GM18870 (cell line): ENCODE measurements around the gene PKIB.

Source experiments
- ATAC-seq: cut with Tn5 transposase; IDR thresholded peaks from one replicate; pipeline ENCODE4 v1.9.1; 2021; ENCODE audit warnings: moderate library complexity; ENCODE audit not compliant: unreplicated experiment

The PKIB gene

DNA sequence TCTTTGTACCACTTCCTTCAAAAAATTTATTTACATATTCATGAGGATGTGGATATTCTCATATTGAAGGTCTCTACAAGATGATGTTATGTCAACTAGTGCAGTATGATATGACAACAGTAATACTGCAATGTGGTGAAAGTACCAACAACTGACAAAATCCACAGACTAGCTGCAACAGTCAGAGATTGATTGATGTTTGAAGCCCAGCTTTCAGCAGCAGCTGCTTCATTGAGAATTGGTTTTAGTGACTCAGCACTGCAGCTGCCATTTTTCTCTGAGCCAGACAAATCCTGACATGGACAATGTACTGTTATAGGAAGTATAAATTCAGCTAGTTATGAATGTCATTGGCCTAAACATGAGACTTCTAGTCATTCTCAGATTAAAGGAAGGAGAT lies 53.8 kb downstream of the PKIB start:
- no peak for ATAC-seq

GRCh38 chr6:122665929-122666328 lies 55.7 kb downstream of the PKIB start:
- ATAC-seq = no peak

- ATAC-seq = no peak
Measured at GRCh38 chr6:122666418-122666817, 56.2 kb downstream of the PKIB start.

GRCh38 chr6:122669418-122669817 lies 59.2 kb downstream of the PKIB start:
- ATAC-seq = no peak

- ATAC-seq = no peak
Measured at GRCh38 chr6:122669868-122670267, 59.7 kb downstream of the PKIB start.

DNA sequence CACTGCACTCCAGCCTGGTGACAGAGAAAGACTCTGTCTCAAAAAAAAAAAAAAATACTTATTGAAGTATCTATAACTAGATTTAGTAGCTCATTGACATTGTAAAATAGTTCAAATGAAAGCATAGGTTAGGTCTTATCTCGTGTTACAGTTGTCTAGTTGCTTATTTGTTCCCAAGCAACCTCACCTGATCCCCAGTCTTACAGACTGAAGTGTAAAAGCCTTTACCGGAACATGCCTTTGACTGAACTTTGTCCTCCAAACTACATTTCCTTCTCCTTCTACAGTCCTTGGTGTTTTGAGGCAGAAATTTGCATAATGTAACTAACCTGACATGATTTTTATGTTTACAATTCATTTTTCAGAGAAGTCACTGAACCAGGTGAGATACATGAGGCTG lies 61.0 kb downstream of the PKIB start:
- ATAC-seq = no peak

GRCh38 chr6:122673343-122673961 lies 63.2 kb downstream of the PKIB start:
- ATAC-seq = no peak

DNA sequence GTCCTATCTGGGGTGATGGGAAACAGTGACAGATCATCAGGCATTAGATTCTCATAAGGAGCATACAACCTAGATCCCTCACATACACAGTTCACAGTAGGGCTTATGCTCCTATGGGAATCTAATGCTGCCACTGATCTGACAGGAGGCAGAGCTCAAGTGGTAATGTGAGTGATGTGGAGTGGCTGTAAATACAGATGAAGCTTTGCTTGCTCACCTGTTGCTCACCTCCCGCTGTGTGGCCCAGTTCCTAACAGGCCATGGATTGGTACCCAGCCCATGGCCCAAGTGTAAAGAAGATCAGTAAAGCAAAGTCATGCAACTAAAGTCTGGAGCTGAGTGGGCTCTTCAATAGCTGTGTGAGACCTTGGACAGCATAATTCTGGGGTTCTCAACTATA lies 65.9 kb downstream of the PKIB start:
- ATAC-seq = no peak

DNA sequence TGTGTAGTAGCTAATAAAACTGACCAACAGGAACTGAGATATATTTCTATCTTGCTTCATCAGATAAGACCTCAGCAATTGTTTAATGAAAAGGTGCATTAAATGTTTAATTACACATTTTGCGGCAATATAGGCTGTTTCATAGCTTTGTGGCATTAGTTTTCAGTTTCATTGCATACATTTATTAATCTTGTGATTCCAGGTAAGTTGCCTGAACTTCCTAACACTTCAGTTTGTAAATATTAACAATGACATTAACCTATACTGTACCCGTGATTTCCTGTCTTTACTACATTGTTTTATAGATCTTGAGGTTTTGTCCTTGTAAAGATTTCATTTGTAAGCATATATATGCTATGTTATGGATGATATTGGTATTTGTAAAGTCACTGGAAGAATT lies 66.5 kb downstream of the PKIB start:
- no peak for ATAC-seq

DNA sequence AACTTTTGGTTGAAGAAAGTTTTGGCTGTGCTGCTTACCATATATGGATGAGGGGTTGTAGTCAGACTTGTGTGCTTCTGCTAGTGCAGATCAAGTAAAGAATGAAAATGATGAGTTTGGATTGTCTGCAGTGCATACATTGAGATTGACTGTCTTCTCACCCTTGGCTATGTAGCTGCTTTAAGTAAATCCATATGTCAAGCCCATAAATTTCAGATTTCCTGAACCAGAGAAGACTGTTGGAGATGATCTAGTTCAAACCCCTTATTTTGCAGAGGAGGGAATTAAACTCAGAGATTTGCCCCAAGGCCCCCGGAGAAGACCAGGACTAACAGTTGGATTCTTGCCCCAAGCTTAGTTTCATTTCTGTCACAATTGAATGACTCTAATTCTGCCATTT lies 67.2 kb downstream of the PKIB start:
- no peak for ATAC-seq

GRCh38 chr6:122678841-122679240 lies 68.6 kb downstream of the PKIB start:
- ATAC-seq = no peak

DNA sequence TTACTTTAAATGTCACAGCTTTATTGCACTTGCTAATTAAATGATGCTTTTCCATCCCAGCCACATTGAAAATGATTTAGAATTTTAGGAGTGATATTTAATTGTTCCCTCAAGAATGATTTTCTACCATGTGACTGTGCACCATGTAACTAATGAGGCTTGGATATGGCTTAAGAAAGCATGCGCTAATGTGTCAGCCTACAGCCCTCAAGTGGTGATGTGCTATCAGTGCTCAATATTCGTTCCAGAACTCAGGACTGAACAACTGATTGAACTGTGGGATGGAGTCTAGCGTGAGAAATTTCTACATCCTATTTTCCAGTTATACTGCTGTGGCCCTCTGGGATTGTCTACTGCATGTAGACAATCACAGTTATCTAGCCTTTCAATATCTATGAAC lies 71.5 kb downstream of the PKIB start:
- no peak for ATAC-seq

DNA sequence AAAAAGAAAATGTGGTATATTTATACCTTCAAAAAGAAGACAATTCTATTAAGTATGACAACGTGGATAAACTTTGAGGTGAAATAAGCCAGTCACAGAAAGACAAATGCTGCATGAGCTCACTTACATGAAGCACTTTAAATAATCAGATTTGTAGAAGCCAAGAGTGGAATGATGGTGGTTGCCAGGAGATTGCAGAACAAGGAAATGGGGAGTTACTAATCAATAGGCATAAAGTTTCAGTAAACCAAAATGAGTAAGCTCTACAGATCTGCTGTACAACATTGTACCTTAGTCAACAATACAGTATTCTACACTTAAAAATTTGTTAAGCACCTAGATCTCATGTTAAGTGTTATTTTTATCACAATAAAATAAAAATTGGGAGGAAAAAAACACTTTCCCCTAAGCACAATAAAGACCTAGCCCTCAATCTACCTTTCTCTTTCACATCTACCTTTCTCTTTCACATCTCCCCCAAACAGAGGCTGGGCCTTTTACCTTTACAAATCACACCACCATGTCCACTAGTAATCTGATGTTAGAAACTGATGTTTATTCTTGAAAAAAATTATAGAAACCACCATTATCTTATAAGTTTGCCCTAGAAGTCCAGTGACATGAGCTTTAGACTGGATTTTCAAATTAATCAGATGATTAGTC lies 73.9 kb downstream of the PKIB start:
- ATAC-seq = peak; percentile 62

DNA sequence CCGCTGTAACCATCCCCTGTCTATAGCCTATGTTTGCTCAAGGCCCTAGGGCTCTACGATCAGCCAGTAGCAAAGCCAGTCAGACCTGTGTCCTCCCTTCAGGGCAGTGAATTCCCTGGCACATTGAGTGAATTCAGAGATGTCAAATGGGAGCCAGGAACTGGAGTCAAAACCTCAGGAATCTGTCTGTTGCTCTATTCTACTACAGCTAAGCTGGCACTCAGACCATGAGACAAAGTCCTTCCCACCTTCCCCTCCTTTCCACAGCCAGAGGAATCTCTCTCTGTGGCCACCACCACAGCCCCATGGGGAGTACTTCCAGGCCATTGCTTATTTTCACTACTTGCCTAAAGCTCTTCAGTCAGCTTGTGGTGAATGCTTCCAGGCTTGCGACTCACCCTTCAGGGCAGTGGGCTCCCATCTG lies 82.0 kb downstream of the PKIB start:
- no peak for ATAC-seq

GRCh38 chr6:122692807-122693580 lies 82.8 kb downstream of the PKIB start:
- ATAC-seq = no peak

GRCh38 chr6:122694075-122694474 lies 83.9 kb downstream of the PKIB start:
- no peak for ATAC-seq

GRCh38 chr6:122694602-122695001 lies 84.4 kb downstream of the PKIB start:
- no peak for ATAC-seq

GRCh38 chr6:122695188-122695587 lies 85.0 kb downstream of the PKIB start:
- ATAC-seq = no peak

- ATAC-seq = no peak
Measured at GRCh38 chr6:122696079-122696478, 85.9 kb downstream of the PKIB start.

- no peak for ATAC-seq
Measured at GRCh38 chr6:122696853-122697252, 86.6 kb downstream of the PKIB start.

- ATAC-seq = no peak
Measured at GRCh38 chr6:122697458-122697857, 87.3 kb downstream of the PKIB start.

DNA sequence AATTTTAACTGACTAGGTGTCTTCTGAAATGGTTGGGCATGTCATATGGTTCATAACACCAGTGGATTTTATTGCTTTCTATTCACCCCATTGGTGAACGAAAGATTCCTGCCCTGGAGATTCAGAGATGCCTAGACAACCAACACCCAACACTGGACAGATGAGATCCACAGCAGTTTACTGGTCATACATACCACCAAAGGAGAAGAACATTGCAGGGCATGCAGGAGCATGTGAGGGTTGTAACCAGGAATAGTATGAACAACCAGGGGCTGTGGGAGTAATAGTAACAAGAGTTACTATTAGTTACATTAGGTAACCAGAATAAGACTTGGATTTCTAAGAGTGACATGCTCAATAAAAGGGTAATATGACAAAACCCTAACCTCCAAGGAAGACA lies 91.5 kb downstream of the PKIB start:
- ATAC-seq = no peak
